IPS-18c (cell line): Measurements from ENCODE around the gene GALC.

Experiments
- H3K4me3 ChIP-seq: 2 replicates; pipeline ENCODE4 v1.7.0; 2013; ENCODE audit warnings: low read depth, mild to moderate bottlenecking, low read length, moderate library complexity; ENCODE audit not compliant: insufficient read depth
- H3K9me3 ChIP-seq: one replicate; pipeline ENCODE4 v1.6.1; 2013; ENCODE audit warnings: mild to moderate bottlenecking, low read length, moderate library complexity; ENCODE audit not compliant: control insufficient read depth, insufficient read depth

GALC gene

DNA sequence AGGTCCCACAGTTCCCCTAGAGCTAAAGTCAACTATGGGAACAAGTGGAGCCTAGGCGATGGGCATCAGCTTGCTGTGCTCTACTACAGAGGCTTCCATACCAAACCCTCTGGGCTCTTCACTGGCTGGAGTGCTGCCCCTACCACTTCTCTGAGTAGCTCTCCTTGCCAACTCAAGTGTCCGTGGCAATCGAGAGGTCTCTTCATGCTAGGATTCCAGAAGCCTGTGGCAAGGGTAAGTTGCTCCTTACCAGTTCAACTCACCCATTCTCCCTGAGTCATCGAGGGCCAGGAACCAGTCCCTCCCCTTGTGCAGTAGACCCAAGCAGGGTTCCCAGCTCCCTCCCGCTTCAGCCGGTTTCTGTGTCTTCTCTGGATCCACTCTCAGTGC lies 76.1 kb downstream of the GALC start:
- no peak overlapping the region for H3K4me3 ChIP-seq
- no peaks in the 10 kb centered on the region for H3K9me3 ChIP-seq

DNA sequence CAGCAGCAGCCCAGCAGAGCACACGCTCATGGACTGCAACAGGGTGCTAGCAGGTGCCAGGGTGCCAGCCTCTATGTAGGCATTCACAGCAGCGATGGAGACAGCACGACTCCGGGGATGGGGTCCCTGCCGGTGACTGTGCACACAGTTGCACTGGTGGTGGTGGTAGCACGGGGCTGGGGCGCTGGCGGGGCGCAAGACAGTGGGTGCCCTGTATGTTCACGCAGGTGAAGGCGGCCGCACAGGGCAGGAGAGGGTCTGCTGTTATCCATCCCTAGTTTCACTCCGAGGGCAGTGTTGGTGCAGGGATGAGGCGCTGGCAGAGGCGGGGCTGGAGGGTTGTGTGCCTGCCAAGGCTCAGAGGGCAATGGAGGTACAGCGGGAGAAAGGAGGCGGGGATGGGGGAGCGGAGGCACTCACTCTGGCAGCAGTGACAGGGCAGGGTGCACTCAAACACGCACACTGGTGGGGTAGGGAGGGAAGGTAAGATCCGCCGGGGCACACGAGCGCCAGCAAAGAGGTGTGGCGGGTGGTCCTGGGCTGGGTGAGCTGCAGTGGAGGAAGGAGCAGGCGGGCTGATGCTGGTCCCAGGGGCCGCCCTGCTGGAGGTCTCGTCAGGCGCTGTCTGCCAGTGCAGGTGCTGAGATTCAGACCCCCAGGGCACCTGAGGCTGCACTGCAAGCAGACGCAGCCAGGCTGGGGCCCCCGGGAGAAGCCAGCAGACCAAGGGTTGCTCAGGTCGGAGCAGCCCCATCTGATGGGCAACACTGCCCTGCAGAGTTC lies 76.7 kb downstream of the GALC start:
- Histone ChIP-seq H3K4me3 (no peak overlapping the region), H3K9me3 (no peaks in the 10 kb centered on the region)

DNA sequence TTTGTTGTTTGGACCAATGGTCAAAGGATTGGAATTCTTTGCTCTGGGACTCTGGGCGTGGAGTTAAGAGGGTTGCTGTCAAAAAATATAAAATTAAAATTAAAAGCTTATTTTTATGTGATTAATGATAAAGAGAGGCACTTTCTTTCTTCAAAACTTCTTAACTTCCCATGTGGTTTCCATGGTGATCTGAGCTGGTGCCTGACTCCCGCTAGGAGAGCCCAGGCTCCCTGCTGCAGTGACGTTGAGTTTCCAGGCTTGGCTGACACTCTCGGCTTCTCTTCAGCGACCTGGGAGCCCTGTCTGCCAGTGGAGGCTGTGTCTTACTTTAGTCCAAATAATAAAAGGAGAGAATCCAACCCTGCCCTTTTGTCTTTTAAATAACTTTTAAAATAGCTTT lies 84.4 kb downstream of the GALC start:
- no peak overlapping the region for H3K4me3 ChIP-seq
- no peaks in the 10 kb centered on the region for H3K9me3 ChIP-seq

DNA sequence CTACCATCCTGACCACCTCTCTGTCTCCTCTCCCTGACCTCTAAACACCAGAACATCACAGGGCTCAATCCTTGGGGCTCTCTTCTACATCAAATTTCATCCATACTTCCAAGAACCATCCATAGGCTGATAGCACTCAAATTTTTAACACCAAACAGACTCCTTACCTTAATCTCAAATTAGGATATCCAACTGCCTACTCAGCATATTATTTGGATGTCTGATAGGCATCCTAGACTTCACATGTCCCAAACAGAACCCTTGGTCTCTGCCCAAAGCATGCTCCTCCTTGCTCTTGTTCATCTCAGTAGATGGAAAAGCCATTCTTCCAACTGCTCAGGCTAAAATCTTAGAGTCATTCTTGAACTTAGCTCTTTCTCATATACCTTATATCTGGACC lies 91.3 kb downstream of the GALC start:
- Histone ChIP-seq H3K9me3 (no peaks in the 10 kb centered on the region), H3K4me3 (no peak overlapping the region)

GRCh38 chr14:87901236-87901635 lies 91.7 kb downstream of the GALC start:
- no peak overlapping the region for H3K4me3 ChIP-seq
- H3K9me3 ChIP-seq = no peaks in the 10 kb centered on the region

DNA sequence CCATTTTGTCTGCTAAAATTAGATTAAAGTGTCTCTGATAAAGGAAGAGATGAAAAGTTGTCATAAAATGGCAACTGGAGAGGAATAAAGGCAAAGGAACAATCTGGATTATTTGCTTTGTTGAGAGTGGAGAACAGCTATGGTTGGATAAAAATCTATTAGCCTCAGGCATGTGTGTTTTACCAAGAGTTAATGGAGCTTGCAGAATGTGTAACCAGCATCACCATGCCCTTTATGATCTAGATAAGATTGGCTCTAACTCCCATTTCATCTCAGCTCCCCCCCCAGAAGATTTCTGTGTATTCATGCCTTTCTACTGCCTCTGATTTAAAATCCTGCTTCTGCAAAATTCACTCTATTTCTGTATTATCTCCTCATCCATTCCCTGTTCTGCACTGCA lies 93.8 kb downstream of the GALC start:
- Histone ChIP-seq H3K9me3 (no peaks in the 10 kb centered on the region), H3K4me3 (no peak overlapping the region)

GRCh38 chr14:87898301-87898700 lies 94.7 kb downstream of the GALC start:
- Histone ChIP-seq H3K9me3 (no peaks in the 10 kb centered on the region), H3K4me3 (no peak overlapping the region)

GRCh38 chr14:87896393-87897380 lies 96.3 kb downstream of the GALC start:
- Histone ChIP-seq H3K9me3 (no peaks in the 10 kb centered on the region), H3K4me3 (no peak overlapping the region)

DNA sequence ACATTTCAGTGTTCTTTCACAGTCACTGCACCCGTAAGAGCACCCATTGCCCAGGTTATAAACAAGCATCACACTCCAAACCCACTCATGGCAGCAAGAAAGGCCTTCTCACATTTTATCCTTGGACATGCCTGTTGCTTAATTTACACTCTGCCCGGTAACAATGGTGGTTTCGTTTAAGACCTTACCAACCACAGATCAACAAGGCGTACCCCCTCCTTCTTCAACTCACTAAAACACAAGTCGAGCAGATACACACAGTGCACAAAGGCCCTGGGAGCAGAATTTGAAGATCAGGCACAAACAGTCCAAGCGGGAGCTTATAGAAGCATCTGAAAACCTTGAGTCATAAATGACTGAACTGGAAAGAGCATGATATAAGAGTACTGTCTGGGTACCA lies 98.1 kb downstream of the GALC start:
- no peaks in the 10 kb centered on the region for H3K9me3 ChIP-seq
- H3K4me3 ChIP-seq = no peak overlapping the region

- Histone ChIP-seq H3K9me3 (no peaks in the 10 kb centered on the region), H3K4me3 (no peak overlapping the region)
These were observed 100.2 kb downstream of the GALC start for GRCh38 chr14:87892763-87893162.

DNA sequence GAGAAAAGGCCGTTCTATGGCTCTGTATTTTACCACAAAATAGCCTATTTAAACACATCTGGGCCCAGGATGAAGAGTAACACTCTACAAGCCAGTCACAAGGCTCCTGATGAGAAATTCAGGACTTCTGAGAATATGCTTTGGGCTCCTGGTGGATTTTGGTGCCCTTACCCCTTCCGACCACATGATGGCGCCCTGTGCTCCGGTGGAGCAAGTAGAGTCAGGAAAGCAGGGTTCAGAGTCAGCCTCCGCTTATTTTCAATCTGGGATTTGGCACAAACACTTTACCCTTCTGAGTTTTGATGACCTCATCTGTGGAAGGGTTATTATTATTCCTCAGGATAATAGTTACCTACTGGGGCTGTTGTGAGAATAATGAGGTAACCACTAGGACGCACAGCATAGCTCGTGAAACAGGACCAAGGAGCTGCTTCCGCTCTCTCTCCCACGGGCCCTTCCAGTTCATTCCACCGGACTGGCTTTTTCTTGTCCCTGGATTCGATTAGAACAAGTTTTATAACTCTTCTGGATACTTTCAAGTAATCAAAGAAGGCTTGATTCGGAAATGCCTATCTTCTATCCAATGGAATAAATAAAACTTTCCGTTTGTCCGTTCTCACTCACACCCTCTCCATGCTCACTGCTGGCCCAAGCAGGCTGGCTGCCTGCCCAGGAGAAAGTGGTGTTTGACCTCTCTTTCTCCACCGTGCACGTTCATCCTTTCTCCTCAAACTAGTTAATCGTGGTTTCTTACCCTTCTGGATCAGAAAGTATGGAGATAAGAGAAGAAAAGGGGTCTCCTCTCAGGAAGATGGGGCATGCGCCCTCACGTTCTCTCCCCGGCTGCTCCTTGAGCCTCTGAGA lies 104.6 kb downstream of the GALC start:
- Histone ChIP-seq H3K9me3 (no peaks in the 10 kb centered on the region), H3K4me3 (no peak overlapping the region)

DNA sequence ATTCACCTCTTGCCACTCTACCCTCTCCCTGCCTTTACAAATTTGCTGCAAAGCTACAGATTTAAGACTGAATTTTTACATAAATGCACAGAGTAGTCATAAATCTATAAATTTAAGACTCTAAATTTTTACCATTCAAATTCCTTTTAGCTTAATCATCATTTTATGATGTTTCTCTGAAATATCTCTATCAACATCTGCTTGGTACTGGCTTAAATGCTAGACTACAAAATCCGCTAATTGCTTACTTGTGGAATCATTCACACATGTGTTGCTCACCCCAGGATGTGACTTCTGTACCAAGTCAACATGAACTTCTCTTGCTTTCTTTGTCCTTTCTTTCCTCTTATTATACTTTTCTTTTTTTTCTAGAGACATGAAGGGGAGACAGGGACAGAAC lies 109.2 kb downstream of the GALC start:
- Histone ChIP-seq H3K4me3 (no peak overlapping the region), H3K9me3 (no peaks in the 10 kb centered on the region)
